Osteoblast (primary cell): ENCODE measurements around the gene PANK4. TPM values are rescaled to one million over a fixed set of nuclear protein-coding genes. Genes with fewer than 3 reads are reported as not detected.

Experiments used
- DNase-seq: peaks from one replicate; pipeline ENCODE4 v3.0.0; 2011; ENCODE audit warnings: low spot score, mixed read lengths; ENCODE audit not compliant: insufficient read length; ENCODE audit errors: missing footprints
- H2AFZ ChIP-seq: 2 replicates; pipeline ENCODE4 v1.6.0; 2011; ENCODE audit warnings: mild to moderate bottlenecking, low read length
- H3K27ac ChIP-seq: 2 replicates; pipeline ENCODE4 v1.5.1; 2011; ENCODE audit warnings: mild to moderate bottlenecking, low read depth, low read length, moderate library complexity
- H3K27me3 ChIP-seq: 2 replicates; pipeline ENCODE4 v1.6.0; 2012; ENCODE audit warnings: mild to moderate bottlenecking, control low read depth, inconsistent platforms, low read length, moderate library complexity; ENCODE audit not compliant: insufficient read depth
- H3K36me3 ChIP-seq: 2 replicates; pipeline ENCODE4 v1.5.1; 2011; ENCODE audit warnings: mild to moderate bottlenecking, low read length, control low read depth, moderate library complexity; ENCODE audit not compliant: insufficient read depth
- H3K4me1 ChIP-seq: 2 replicates; pipeline ENCODE4 v1.5.1; 2011; ENCODE audit warnings: mild to moderate bottlenecking, low read length, control low read depth, moderate library complexity; ENCODE audit not compliant: insufficient read depth
- H3K4me2 ChIP-seq: 2 replicates; pipeline ENCODE4 v1.6.0; 2011; ENCODE audit warnings: mild to moderate bottlenecking, low read length; ENCODE audit not compliant: insufficient read depth
- H3K4me3 ChIP-seq: fragments of 200-600 bp; sonication (generic); 3 replicates; pipeline ENCODE4 v1.5.1; 2012; ENCODE audit warnings: mild to moderate bottlenecking, low read length, inconsistent platforms; ENCODE audit not compliant: insufficient read depth
- H3K79me2 ChIP-seq: 2 replicates; pipeline ENCODE4 v1.6.0; 2012; ENCODE audit warnings: mild to moderate bottlenecking, low read length, control low read depth, inconsistent platforms; ENCODE audit not compliant: insufficient read depth
- H3K9me3 ChIP-seq: 2 replicates; pipeline ENCODE4 v1.5.1; 2011; ENCODE audit warnings: low read depth, low read length, control low read depth
- H4K20me1 ChIP-seq: 2 replicates; pipeline ENCODE4 v1.6.0; 2012; ENCODE audit warnings: mild to moderate bottlenecking, low read length, control low read depth; ENCODE audit not compliant: insufficient read depth
- CTCF ChIP-seq: IDR thresholded peaks from 2 replicates; pipeline ENCODE4 v1.5.1; 2011; ENCODE audit warnings: mild to moderate bottlenecking, low read depth, low read length, moderate library complexity; ENCODE audit errors: extremely low read depth
- total RNA-seq: library from RNA; depleted of rRNA; stranded (reverse); fragments of >200 nt; gene quantifications from 2 replicates; pipeline ENCODE4 v1.2.3, GENCODE V29; 2012

The PANK4 gene
- total RNA-seq, 1 donor, result 15.2 TPM

DNA sequence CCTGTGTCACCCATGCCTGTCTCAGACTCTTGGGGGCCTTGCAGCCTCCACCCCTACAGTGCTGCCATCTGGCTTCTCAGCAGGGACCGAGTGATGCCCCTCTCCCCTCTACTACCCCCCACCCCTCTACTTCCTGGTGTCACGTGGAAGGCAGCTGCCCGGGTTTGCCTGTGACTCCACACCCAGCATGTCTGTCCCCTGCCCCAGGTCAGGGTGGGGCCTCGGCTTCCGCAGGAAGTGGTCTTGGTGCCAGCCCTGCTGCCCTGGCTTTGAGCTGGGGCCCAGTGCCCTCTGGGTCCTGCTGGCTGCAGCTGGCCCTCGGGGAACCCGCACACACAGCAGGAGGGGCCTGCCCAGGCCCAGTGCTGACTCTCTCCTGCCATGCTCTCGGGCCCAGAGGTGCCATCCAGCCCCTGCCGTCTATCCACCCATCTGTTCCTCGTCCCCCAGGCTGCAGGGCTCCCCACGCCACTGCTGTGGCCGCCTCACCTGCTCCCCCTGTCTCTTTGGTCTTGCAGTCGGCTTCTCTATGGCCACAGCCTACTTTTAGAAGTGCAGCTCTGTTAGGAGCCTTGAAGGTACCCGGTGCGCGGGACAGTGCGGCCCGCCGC is 26.3 kb downstream of the PANK4 start:
- DNase-seq, result no peak
- Histone ChIP-seq H3K4me3 (no peak overlapping the region), H3K36me3 (no peaks in the 10 kb centered on the region), H3K27ac (no peak overlapping the region), H3K4me1 (no peaks in the 10 kb centered on the region), H3K27me3 (peaks cover 19% of the 10 kb centered on the region), H3K9me3 (no peaks in the 10 kb centered on the region), H2AFZ (no peak overlapping the region), H4K20me1 (no peaks in the 10 kb centered on the region), H3K79me2 (no peaks in the 10 kb centered on the region), H3K4me2 (no peak overlapping the region)
- TF ChIP-seq CTCF, result no peak

DNA sequence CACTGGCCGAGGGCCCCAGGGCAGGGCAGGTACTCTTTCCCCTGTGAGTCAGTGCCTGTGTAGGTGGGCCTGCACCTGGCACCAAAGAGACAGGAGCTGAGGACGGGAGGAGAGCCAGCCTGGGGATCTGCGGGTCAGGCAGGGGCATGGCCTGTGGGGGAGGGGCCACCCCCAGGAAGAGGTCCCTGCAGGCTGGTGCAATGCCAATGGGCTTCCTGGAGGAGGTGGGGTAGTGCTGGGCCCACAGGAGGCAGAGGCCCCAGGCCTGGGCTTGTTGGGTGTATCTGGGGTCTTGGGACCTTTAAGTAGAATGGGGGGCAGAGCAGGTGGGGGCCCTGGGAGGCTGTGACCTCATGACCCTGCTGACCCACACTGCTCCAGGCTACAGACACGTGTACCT is 27.1 kb downstream of the PANK4 start:
- Histone ChIP-seq H3K4me2 (no peak overlapping the region), H3K9me3 (no peaks in the 10 kb centered on the region), H3K36me3 (no peaks in the 10 kb centered on the region), H3K79me2 (no peaks in the 10 kb centered on the region), H2AFZ (no peak overlapping the region), H3K4me1 (peaks cover 4% of the 10 kb centered on the region), H3K27ac (no peak overlapping the region), H4K20me1 (no peaks in the 10 kb centered on the region), H3K4me3 (no peak overlapping the region), H3K27me3 (peaks cover 11% of the 10 kb centered on the region)
- no peak for TF ChIP-seq CTCF
- no peak for DNase-seq

DNA sequence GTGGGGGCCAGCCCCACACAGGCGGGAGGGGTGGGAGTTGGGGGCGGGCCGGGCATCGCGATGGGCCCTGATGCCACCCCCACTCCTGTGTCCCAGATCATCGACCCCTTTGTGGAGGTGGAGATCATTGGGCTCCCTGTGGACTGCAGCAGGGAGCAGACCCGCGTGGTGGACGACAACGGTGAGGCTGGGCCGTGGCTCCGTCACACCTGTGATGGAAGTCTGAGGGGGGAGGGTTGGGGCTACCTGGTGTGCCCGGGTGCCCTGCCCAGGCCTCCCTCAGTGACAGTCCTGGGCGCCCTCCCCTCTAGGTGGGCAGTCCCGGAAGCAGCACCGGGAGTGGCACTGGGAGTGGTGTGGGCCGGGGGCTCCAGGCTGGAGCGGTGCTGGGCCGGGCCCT is 27.7 kb downstream of the PANK4 start:
- H4K20me1 ChIP-seq, result peaks cover 3% of the 10 kb centered on the region
- H3K27me3 ChIP-seq, result peaks cover 7% of the 10 kb centered on the region
- no peak for TF ChIP-seq CTCF
- no peaks in the 10 kb centered on the region for H3K79me2 ChIP-seq
- H3K36me3 ChIP-seq, result no peaks in the 10 kb centered on the region
- DNase-seq, result no peak
- H3K27ac ChIP-seq, result no peak overlapping the region
- H3K4me2 ChIP-seq, result no peak overlapping the region
- H3K4me1 ChIP-seq, result peaks cover 10% of the 10 kb centered on the region
- no peaks in the 10 kb centered on the region for H3K9me3 ChIP-seq
- no peak overlapping the region for H3K4me3 ChIP-seq
- no peak overlapping the region for H2AFZ ChIP-seq

GRCh38 chr1:2497891-2498290 is 28.5 kb downstream of the PANK4 start:
- Histone ChIP-seq H3K27ac (no peak overlapping the region), H3K4me1 (peaks cover 11% of the 10 kb centered on the region), H3K79me2 (no peaks in the 10 kb centered on the region), H3K27me3 (peaks cover 8% of the 10 kb centered on the region), H3K9me3 (no peaks in the 10 kb centered on the region), H4K20me1 (peaks cover 3% of the 10 kb centered on the region), H2AFZ (no peak overlapping the region), H3K36me3 (no peaks in the 10 kb centered on the region), H3K4me2 (no peak overlapping the region), H3K4me3 (no peak overlapping the region)
- no peak for DNase-seq
- TF ChIP-seq CTCF, result no peak
